K562 (cell line): Measurements from ENCODE around the gene IFT81. TPM values are rescaled to one million over a fixed set of nuclear protein-coding genes. Genes with fewer than 3 reads are reported as not detected.

ENCODE experiments used
- ATF7 ChIP-seq: fragments of 450-650 bp; IDR thresholded peaks from 2 replicates; pipeline ENCODE4 v1.7.1; 2014; ENCODE audit warnings: mild to moderate bottlenecking, moderate library complexity
- DPF2 ChIP-seq: fragments of 450-650 bp; IDR thresholded peaks from 2 replicates; pipeline ENCODE4 v1.6.1; 2016
- MYC ChIP-seq, 2 experiments: fragments of 250-450 bp in 1 of 2; sonication (Bioruptor Pico) in 1 of 2; IDR thresholded peaks; 2 replicates each; pipeline versions ENCODE4 v1.5.1 to v1.6.1; 2012 to 2021; ENCODE audit warnings: low read depth in 2 of 2, borderline replicate concordance in 1 of 2, improper control_type of control experiment in 1 of 2, low read length in 1 of 2, mild to moderate bottlenecking in 1 of 2, moderate library complexity in 1 of 2
- NKRF ChIP-seq: fragments of 450-650 bp; IDR thresholded peaks from 2 replicates; pipeline ENCODE4 v1.6.1; 2016; ENCODE audit warnings: borderline replicate concordance
- PCBP2 ChIP-seq: fragments of 200-400 bp; formaldehyde crosslinking; IDR thresholded peaks from 2 replicates; pipeline ENCODE4 v1.6.1; 2018; ENCODE audit warnings: low read length, low read depth, mild to moderate bottlenecking, moderate library complexity; ENCODE audit not compliant: poor library complexity, severe bottlenecking
- POLR2AphosphoS2 ChIP-seq: IDR thresholded peaks from 2 replicates; pipeline ENCODE4 v1.6.1; 2012; ENCODE audit warnings: low read length, improper control_type of control experiment
- PRMT5 ChIP-seq: sonication (generic); formaldehyde crosslinking; IDR thresholded peaks from 2 replicates; pipeline ENCODE4 v1.5.0; 2020; ENCODE audit warnings: missing genetic modification reagents
- REST ChIP-seq, 2 experiments: fragments of 450-650 bp; formaldehyde crosslinking in 1 of 2; IDR thresholded peaks; 2 replicates each; pipeline versions ENCODE4 v1.4.0 to v1.6.1; 2014 to 2020; ENCODE audit warnings: mild to moderate bottlenecking in 2 of 2, borderline replicate concordance in 1 of 2, low read depth in 1 of 2
- RFX5 ChIP-seq: IDR thresholded peaks from 2 replicates; pipeline ENCODE4 v1.6.1; 2011; ENCODE audit warnings: low read depth, mild to moderate bottlenecking, improper control_type of control experiment, low read length
- ZMIZ1 ChIP-seq, 2 experiments: fragments of 150-350 bp in 1 of 2; IDR thresholded peaks; 2 replicates each; pipeline ENCODE4 v1.6.1; 2012 to 2016; ENCODE audit warnings: low read depth in 2 of 2, low read length in 2 of 2, mild to moderate bottlenecking in 1 of 2, moderate library complexity in 1 of 2
- ZNF384 ChIP-seq: IDR thresholded peaks from 2 replicates; pipeline ENCODE4 v1.6.1; 2012; ENCODE audit warnings: low read depth, low read length, improper control_type of control experiment
- ZNF57 ChIP-seq: fragments of 450-650 bp; formaldehyde crosslinking; IDR thresholded peaks from 2 replicates; pipeline ENCODE4 v1.4.0; 2020; ENCODE audit warnings: mild to moderate bottlenecking, moderate library complexity
- polyA plus RNA-seq, 8 experiments: library from polyadenylated mRNA; depleted of rRNA in 4 of 8; stranded (reverse) in 5 of 8; unstranded in 3 of 8; fragments of >200 nt; fragmentation: Nextera tagmentation in 2 of 8; fragmentation: Illumina TruSeq in 1 of 8; extraction: Ambion mirVana in 2 of 8; extraction: Trizol in 1 of 8; gene quantifications; 2 replicates each; pipeline versions ENCODE4 v1.2.1 to v1.2.3, GENCODE V29; 2011 to 2014; ENCODE audit warnings: inconsistent platforms in 1 of 8, missing spikeins in 1 of 8
- total RNA-seq, 7 experiments: library from RNA; depleted of rRNA in 6 of 7; stranded (reverse); fragments of >200 nt in 6 of 7; fragmentation: Illumina TruSeq in 2 of 7; extraction: Trizol in 2 of 7; gene quantifications; 2 replicates each; pipeline versions ENCODE4 v1.2.1 to v1.2.3, GENCODE V29; 2011 to 2021; ENCODE audit warnings: low replicate concordance in 1 of 7

The IFT81 gene
- total and polyA plus RNA-seq, 9 of the 15 experiments (the other 6 are each of a cell fraction or from before 2014, with no cell fraction given) = 2.8 to 11.9 (median 7.9) TPM

GRCh38 chr12:110090266-110091135, 33.7 kb upstream of the IFT81 start (continued):
- TF ChIP-seq ZMIZ1 (IDR thresholded peaks at IDR 0.05; ENCODE audit: low read depth in 2 of 2, low read length in 2 of 2) (no peak), REST (IDR thresholded peaks at IDR 0.05; ENCODE audit: borderline replicate concordance) (peak; percentile 12; the same call in 1 of the 2 replicates), REST (CRISPR knock-in tag; IDR thresholded peaks at IDR 0.05; ENCODE audit: low read depth) (no peak), RFX5 (no peak), MYC (IDR thresholded peaks at IDR 0.05; ENCODE audit: low read depth, low read length) (no peak), MYC (CRISPR knock-in tag; IDR thresholded peaks at IDR 0.05; ENCODE audit: borderline replicate concordance, low read depth) (no peak), POLR2AphosphoS2 (no peak), PRMT5 (CRISPR knock-in tag) (no peak), ATF7 (no peak), ZNF57 (CRISPR knock-in tag) (no peak), NKRF (no peak), PCBP2 (no peak), ZNF384 (no peak), DPF2 (no peak)
